ENCODE results near the gene SPATA45. TPM values are rescaled to one million over a fixed set of nuclear protein-coding genes. Genes with fewer than 3 reads are reported as not detected.

SPATA45 gene
- polyA plus RNA-seq, 1 of the 3 experiments (the other 2 are of a cell fraction), result not detected

DNA sequence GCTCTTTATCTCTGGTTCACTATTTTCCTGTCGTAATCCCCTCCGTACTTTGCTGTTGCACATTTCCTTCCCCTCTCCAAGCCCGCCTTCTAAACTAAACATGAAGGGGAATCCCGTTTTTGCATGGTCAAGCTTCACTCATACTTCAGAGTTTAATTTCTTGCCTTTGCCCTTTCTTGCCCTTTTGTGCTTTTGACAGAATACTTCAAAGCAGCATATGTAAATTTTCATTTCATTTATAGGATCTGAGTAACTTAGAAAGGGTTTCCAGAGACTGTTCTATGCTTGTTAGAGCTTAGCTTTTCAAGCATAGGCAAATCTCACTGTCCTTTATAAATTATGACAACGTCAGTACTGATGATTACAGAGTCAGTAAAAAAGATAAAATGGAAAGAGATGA is 27.7 kb downstream of the SPATA45 start:
- no peaks in the 10 kb centered on the region for H3K36me3 ChIP-seq (replicated peaks in 1 of 2; ENCODE audit: control insufficient read depth in 1 of 2, insufficient read depth in 2 of 2, low read length in 1 of 2)
- H3K9ac ChIP-seq, result no peak overlapping the region
- TF ChIP-seq FOXJ3 (CRISPR knock-in tag; IDR thresholded peaks at IDR 0.05), result no peak
- TF ChIP-seq SIN3A (IDR thresholded peaks at IDR 0.05; ENCODE audit: borderline replicate concordance, low read depth, low read length), result no peak
- TF ChIP-seq EP300 (IDR thresholded peaks at IDR 0.05; ENCODE audit: borderline replicate concordance in 1 of 2, low read depth in 1 of 2, low read length in 1 of 2), result no peak
- TF ChIP-seq TEAD4 (IDR thresholded peaks at IDR 0.05; ENCODE audit: borderline replicate concordance, insufficient read depth), result no peak
- TF ChIP-seq CHD2 (IDR thresholded peaks at IDR 0.05; ENCODE audit: low read length, partially characterized antibody), result no peak
- no peak for TF ChIP-seq POLR2AphosphoS5 (IDR thresholded peaks at IDR 0.05; ENCODE audit: low read depth, low read length)
- TF ChIP-seq NRF1 (IDR thresholded peaks at IDR 0.05; ENCODE audit: low read depth, low read length), result no peak
- TF ChIP-seq, protein P1, sequence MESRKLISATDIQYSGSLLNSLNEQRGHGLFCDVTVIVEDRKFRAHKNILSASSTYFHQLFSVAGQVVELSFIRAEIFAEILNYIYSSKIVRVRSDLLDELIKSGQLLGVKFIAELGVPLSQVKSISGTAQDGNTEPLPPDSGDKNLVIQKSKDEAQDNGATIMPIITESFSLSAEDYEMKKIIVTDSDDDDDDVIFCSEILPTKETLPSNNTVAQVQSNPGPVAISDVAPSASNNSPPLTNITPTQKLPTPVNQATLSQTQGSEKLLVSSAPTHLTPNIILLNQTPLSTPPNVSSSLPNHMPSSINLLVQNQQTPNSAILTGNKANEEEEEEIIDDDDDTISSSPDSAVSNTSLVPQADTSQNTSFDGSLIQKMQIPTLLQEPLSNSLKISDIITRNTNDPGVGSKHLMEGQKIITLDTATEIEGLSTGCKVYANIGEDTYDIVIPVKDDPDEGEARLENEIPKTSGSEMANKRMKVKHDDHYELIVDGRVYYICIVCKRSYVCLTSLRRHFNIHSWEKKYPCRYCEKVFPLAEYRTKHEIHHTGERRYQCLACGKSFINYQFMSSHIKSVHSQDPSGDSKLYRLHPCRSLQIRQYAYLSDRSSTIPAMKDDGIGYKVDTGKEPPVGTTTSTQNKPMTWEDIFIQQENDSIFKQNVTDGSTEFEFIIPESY (IDR thresholded peaks at IDR 0.05; ENCODE audit: borderline replicate concordance, low read depth), result no peak
- TF ChIP-seq YY1 (IDR thresholded peaks at IDR 0.05; ENCODE audit: low read depth), result no peak
- no peak for TF ChIP-seq RCOR1 (IDR thresholded peaks at IDR 0.05; ENCODE audit: low read length)
- no peak for DNase-seq
- H3K27me3 ChIP-seq (ENCODE audit: insufficient read depth), result no peaks in the 10 kb centered on the region
- ChIA-PET POLR2A (no interaction called here), CTCF (no interaction called here)
- no peaks in the 10 kb centered on the region for H4K20me1 ChIP-seq (ENCODE audit: insufficient read depth)
- H3F3A ChIP-seq (replicated peaks; ENCODE audit: insufficient read depth), result no peaks in the 10 kb centered on the region
- H3K4me2 ChIP-seq, result no peak overlapping the region
- H3K9me3 ChIP-seq, result no peaks in the 10 kb centered on the region
- no peak overlapping the region for H3K27ac ChIP-seq (ENCODE audit: low read depth in 2 of 2, low read length in 1 of 2)
- H2AFZ ChIP-seq (ENCODE audit: low read depth), result no peak overlapping the region
- no peaks in the 10 kb centered on the region for H3K79me2 ChIP-seq (ENCODE audit: insufficient read depth)
- no peaks in the 10 kb centered on the region for H3K4me1 ChIP-seq (ENCODE audit: control insufficient read depth in 1 of 2, insufficient read depth in 2 of 2, low read depth in 1 of 2, low read length in 1 of 2)
- H3K9me2 ChIP-seq, result no peaks in the 10 kb centered on the region
- no peak overlapping the region for H3K4me3 ChIP-seq (ENCODE audit: low read depth in 2 of 2, low read length in 1 of 2)
- 70% methylated on average over 5 of the region's 5 CpGs for WGBS (ENCODE audit: low lambda C conversion rate)

DNA sequence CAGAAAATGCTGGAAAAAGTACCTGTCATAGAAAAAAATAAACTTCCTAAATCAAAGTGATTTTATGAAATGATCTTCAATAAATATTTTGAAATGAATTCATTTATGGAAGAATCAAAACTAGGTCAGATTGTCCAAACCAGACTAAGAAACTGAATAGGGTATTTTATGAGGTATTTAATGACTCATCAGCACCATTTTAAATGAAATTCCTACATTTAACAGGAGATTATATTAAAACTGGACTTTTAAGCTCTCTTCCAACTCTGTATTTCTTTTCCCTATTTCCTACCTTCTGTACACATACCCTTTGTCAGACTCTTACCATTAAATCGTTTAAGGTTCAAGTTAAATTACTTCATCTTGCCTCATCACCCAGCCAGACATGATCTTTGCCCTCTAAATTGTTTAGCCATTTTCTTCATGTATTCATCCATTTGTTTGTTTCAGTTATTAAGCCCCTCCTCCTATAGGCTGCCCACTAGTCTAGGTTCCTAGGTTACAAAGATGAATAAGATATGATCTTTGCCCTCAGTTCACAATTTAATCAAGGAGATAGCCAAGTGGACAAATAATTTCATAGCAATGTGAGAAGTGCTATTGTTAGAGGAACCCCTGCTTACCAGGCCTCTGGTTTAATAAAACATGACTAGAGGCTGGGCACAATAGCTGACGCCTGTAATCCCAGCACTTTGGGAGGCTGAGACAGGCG is 30.7 kb downstream of the SPATA45 start:
- no peaks in the 10 kb centered on the region for H3K4me1 ChIP-seq (ENCODE audit: control insufficient read depth in 1 of 2, insufficient read depth in 2 of 2, low read depth in 1 of 2, low read length in 1 of 2)
- peaks cover 0 to 5% of the 10 kb centered on the region in 2 experiments for H3K36me3 ChIP-seq (replicated peaks in 1 of 2; ENCODE audit: control insufficient read depth in 1 of 2, insufficient read depth in 2 of 2, low read length in 1 of 2)
- DNase-seq, result peak; percentile 10
- ChIA-PET POLR2A (no interaction called here), CTCF (interaction anchor here (1.8 kb wide), 1 partner anchor 179 kb away, joined by 10 read pairs; no protein-coding TSS in a partner anchor)
- H3F3A ChIP-seq (replicated peaks; ENCODE audit: insufficient read depth), result no peaks in the 10 kb centered on the region
- no peaks in the 10 kb centered on the region for H3K9me3 ChIP-seq
- no peak overlapping the region for H3K4me2 ChIP-seq
- H3K9me2 ChIP-seq, result no peaks in the 10 kb centered on the region
- H3K27ac ChIP-seq (ENCODE audit: low read depth in 2 of 2, low read length in 1 of 2), result no peak overlapping the region
- H4K20me1 ChIP-seq (ENCODE audit: insufficient read depth), result no peaks in the 10 kb centered on the region
- H3K27me3 ChIP-seq (ENCODE audit: insufficient read depth), result no peaks in the 10 kb centered on the region
- no peaks in the 10 kb centered on the region for H3K79me2 ChIP-seq (ENCODE audit: insufficient read depth)
- no peak overlapping the region for H3K9ac ChIP-seq
- 76% methylated on average over 3 of the region's 3 CpGs for WGBS (ENCODE audit: low lambda C conversion rate)
- H3K4me3 ChIP-seq (ENCODE audit: low read depth in 2 of 2, low read length in 1 of 2), result no peak overlapping the region
- H2AFZ ChIP-seq (ENCODE audit: low read depth), result no peak overlapping the region
- no peak for TF ChIP-seq RFX5 (IDR thresholded peaks at IDR 0.05; ENCODE audit: low read length)
- TF ChIP-seq YY1 (IDR thresholded peaks at IDR 0.05; ENCODE audit: low read depth), result no peak
- TF ChIP-seq NRF1 (IDR thresholded peaks at IDR 0.05; ENCODE audit: low read depth, low read length), result no peak
- TF ChIP-seq, protein P2, sequence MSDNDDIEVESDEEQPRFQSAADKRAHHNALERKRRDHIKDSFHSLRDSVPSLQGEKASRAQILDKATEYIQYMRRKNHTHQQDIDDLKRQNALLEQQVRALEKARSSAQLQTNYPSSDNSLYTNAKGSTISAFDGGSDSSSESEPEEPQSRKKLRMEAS (IDR thresholded peaks at IDR 0.05; ENCODE audit: low read depth), result no peak
- TF ChIP-seq FOSL2 (IDR thresholded peaks at IDR 0.05; ENCODE audit: borderline replicate concordance, low read depth), result no peak
- no peak for TF ChIP-seq POLR2AphosphoS5 (IDR thresholded peaks at IDR 0.05; ENCODE audit: low read depth, low read length)
- TF ChIP-seq FOXM1 (IDR thresholded peaks at IDR 0.05; ENCODE audit: low read depth), result no peak
- TF ChIP-seq NFIC (IDR thresholded peaks at IDR 0.05; ENCODE audit: borderline replicate concordance), result no peak
- no peak for TF ChIP-seq JUND (IDR thresholded peaks at IDR 0.05)
- TF ChIP-seq, protein P3, sequence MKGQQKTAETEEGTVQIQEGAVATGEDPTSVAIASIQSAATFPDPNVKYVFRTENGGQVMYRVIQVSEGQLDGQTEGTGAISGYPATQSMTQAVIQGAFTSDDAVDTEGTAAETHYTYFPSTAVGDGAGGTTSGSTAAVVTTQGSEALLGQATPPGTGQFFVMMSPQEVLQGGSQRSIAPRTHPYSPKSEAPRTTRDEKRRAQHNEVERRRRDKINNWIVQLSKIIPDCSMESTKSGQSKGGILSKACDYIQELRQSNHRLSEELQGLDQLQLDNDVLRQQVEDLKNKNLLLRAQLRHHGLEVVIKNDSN (IDR thresholded peaks at IDR 0.05; ENCODE audit: borderline replicate concordance, low read depth), result no peak
- no peak for TF ChIP-seq SMC3 (IDR thresholded peaks at IDR 0.05; ENCODE audit: low read depth, low read length)
- TF ChIP-seq, protein P4, sequence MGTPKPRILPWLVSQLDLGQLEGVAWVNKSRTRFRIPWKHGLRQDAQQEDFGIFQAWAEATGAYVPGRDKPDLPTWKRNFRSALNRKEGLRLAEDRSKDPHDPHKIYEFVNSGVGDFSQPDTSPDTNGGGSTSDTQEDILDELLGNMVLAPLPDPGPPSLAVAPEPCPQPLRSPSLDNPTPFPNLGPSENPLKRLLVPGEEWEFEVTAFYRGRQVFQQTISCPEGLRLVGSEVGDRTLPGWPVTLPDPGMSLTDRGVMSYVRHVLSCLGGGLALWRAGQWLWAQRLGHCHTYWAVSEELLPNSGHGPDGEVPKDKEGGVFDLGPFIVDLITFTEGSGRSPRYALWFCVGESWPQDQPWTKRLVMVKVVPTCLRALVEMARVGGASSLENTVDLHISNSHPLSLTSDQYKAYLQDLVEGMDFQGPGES (IDR thresholded peaks at IDR 0.05; ENCODE audit: low read depth, low read length), result no peak
- no peak for TF ChIP-seq MXI1 (IDR thresholded peaks at IDR 0.05; ENCODE audit: low read depth, low read length)
- no peak for TF ChIP-seq CHD2 (IDR thresholded peaks at IDR 0.05; ENCODE audit: low read length, partially characterized antibody)
